Muscle layer of colon (tissue), 2 donors: Measurements from ENCODE around the gene ZNF366.

Source experiments
- H3K27ac ChIP-seq: one replicate; pipeline ENCODE4 v1.7.0; 2013; ENCODE audit warnings: low read depth, mild to moderate bottlenecking, low read length, moderate library complexity
- H3K27me3 ChIP-seq, 2 donors: one replicate each; pipeline ENCODE4 v1.7.0; 2013; ENCODE audit warnings: low read length in 2 of 2, mild to moderate bottlenecking in 2 of 2; ENCODE audit not compliant: insufficient read depth in 2 of 2, control insufficient read depth in 1 of 2
- H3K36me3 ChIP-seq: one replicate; pipeline ENCODE4 v1.7.0; 2013; ENCODE audit warnings: mild to moderate bottlenecking, low read length; ENCODE audit not compliant: insufficient read depth
- H3K4me1 ChIP-seq: one replicate; pipeline ENCODE4 v1.7.0; 2013; ENCODE audit warnings: mild to moderate bottlenecking, low read length; ENCODE audit not compliant: insufficient read depth
- H3K4me3 ChIP-seq, 2 donors: one replicate each; pipeline ENCODE4 v1.7.0; 2013; ENCODE audit warnings: low read length in 2 of 2, low read depth in 1 of 2, mild to moderate bottlenecking in 1 of 2, moderate library complexity in 1 of 2
- H3K9ac ChIP-seq: one replicate; pipeline ENCODE4 v1.7.0; 2013; ENCODE audit warnings: low read length
- H3K9me3 ChIP-seq: one replicate; pipeline ENCODE4 v1.7.0; 2013; ENCODE audit warnings: mild to moderate bottlenecking, low read length
- donor health status: abdominal sarcoma.
- donor health status: Adenocarcinoma of cecum.

The ZNF366 gene

DNA sequence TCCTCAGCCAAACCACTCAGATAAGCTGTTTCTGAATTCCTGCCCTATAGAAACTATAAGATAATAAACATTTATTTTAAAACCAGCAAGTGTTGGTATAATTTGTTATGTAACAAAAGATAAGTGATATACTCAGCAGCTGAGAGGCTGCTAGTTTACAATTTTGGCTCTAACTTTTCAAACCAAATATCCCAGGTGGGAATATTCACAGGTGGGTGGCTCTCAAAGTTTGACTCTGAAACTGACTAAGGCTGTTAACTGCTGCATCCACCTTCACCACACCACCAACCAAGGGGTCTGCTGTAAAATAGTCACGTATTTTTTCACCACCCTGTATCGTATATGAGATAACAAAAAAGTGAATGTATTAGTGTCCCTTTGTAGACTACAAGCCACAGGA lies 9.7 kb upstream of the ZNF366 start:
- no peak overlapping the region for H3K9ac ChIP-seq
- H3K27ac ChIP-seq, result no peak overlapping the region
- no peaks in the 10 kb centered on the region for H3K4me1 ChIP-seq
- H3K9me3 ChIP-seq, result no peaks in the 10 kb centered on the region
- H3K4me3 ChIP-seq, result no peak overlapping the region
- no peaks in the 10 kb centered on the region for H3K27me3 ChIP-seq
- H3K36me3 ChIP-seq, result no peaks in the 10 kb centered on the region

DNA sequence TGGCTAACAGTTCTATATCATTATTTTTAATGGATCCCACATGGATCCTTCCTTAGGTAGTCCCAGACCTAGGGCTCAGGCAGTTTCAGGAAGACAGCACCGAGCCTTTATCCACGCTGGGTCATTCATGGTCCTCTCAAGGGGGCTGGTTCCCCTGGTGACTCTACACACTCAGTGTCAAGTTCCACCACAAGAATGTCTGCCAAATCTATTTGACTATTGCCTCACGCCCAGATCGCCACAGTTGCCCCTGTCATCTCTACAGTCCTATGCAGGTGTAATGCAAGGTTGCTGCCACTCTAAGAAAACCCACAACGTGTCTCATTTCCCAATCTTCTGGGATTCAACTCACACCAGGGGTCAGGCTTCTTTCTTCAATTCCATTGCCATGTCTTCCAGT lies 8.0 kb upstream of the ZNF366 start:
- no peaks in the 10 kb centered on the region for H3K36me3 ChIP-seq
- H3K4me3 ChIP-seq, result no peak overlapping the region
- no peaks in the 10 kb centered on the region for H3K27me3 ChIP-seq
- no peak overlapping the region for H3K27ac ChIP-seq
- peaks cover 12% of the 10 kb centered on the region for H3K4me1 ChIP-seq
- H3K9me3 ChIP-seq, result no peaks in the 10 kb centered on the region
- H3K9ac ChIP-seq, result no peak overlapping the region

DNA sequence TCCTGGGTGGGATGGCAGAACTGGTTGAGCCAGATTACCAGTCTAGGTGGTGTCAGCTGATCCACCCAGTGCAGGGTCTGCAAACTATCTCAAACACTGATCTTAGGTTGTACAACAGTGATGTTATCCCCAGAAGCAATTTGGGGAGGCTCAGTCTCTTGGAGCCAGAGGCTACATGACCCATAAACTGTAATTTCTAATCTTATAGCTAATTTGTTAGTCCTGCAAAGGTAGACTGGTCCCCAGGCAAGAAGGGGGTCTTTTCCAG lies 5.3 kb upstream of the ZNF366 start:
- Histone ChIP-seq H3K9ac (no peak overlapping the region), H3K36me3 (no peaks in the 10 kb centered on the region), H3K27me3 (no peaks in the 10 kb centered on the region), H3K4me3 (no peak overlapping the region), H3K9me3 (no peaks in the 10 kb centered on the region), H3K27ac (no peak overlapping the region), H3K4me1 (peaks cover 34% of the 10 kb centered on the region)

DNA sequence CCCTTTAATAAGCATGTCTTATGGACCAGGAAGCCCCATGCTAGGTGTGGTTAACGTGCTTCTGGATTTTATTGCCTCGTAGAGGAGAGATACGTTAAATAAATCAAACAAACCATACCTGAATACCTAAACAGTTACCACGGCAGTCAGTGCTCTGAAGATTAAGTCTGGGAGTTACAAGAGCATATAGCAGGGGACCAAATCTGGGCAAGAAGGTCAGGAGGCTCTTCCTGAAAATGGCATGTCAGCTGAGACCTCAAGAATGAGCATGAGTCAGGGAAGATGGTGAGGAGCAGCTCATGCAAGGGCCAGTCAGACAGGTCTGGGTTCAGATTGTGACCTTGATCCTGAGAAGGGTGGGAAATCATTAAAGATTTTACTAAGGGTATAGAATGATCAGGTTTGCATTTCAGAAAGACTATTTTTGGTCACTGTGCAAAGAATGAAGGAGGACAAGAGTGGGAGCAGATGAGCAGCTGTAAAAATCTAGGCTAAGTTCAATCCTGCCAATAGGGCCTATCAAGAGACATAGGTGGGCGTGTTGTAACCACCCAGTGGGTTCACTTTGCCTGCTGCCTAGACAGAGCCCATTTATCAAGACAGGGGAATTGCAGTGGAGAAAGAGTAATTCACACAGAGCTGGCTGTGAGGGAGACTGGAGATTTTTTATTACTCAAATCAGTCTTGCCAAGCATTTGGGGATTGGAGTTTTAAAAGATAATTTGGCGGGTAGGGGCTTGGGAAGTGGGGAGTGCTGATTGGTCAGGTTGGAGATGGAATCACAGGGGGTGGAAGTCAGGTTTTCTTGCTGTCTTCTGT lies 4.8 kb upstream of the ZNF366 start:
- H3K27ac ChIP-seq, result no peak overlapping the region
- H3K9me3 ChIP-seq, result no peaks in the 10 kb centered on the region
- peaks cover 39% of the 10 kb centered on the region for H3K4me1 ChIP-seq
- no peak overlapping the region for H3K4me3 ChIP-seq
- no peaks in the 10 kb centered on the region for H3K27me3 ChIP-seq
- H3K9ac ChIP-seq, result no peak overlapping the region
- H3K36me3 ChIP-seq, result no peaks in the 10 kb centered on the region

DNA sequence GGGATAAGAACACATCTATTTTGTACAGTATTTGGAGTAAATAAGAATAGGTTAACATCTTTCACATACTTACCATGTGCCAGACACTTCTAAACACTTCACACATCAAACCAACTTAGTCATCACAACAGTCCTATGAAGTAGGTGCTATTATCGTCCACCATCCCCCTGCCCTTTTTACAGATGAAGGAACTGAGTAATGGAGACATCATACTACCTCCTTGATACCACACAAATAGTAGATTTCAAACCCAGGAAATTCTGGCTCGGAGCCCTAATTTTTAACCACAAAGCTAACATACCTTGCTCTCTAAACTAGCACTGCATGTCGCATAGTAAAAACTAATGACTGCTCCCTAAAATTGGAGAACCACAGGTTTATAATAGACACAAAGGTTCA lies 4.2 kb upstream of the ZNF366 start:
- Histone ChIP-seq H3K27ac (no peak overlapping the region), H3K4me1 (peaks cover 44% of the 10 kb centered on the region)

GRCh38 chr5:72510610-72511181 lies 3.5 kb upstream of the ZNF366 start:
- Histone ChIP-seq H3K4me3 (no peak overlapping the region), H3K27ac (no peak overlapping the region), H3K9ac (no peak overlapping the region), H3K9me3 (no peaks in the 10 kb centered on the region), H3K27me3 (no peaks in the 10 kb centered on the region), H3K4me1 (peaks cover 44% of the 10 kb centered on the region), H3K36me3 (no peaks in the 10 kb centered on the region)

More for the DNA sequence above, 4.2 kb upstream of the ZNF366 start:
- H3K36me3 ChIP-seq, result no peaks in the 10 kb centered on the region
- no peaks in the 10 kb centered on the region for H3K9me3 ChIP-seq
- H3K4me3 ChIP-seq, result no peak overlapping the region
- no peaks in the 10 kb centered on the region for H3K27me3 ChIP-seq
- no peak overlapping the region for H3K9ac ChIP-seq

GRCh38 chr5:72509401-72509800 lies 2.2 kb upstream of the ZNF366 start:
- Histone ChIP-seq H3K27me3 (no peaks in the 10 kb centered on the region), H3K9ac (no peak overlapping the region), H3K9me3 (no peaks in the 10 kb centered on the region), H3K27ac (peak overlapping the region; percentile 37), H3K4me1 (peaks cover 44% of the 10 kb centered on the region), H3K4me3 (no peak overlapping the region), H3K36me3 (no peaks in the 10 kb centered on the region)

GRCh38 chr5:72508241-72509170 lies 1.3 kb upstream of the ZNF366 start:
- no peaks in the 10 kb centered on the region for H3K36me3 ChIP-seq
- no peaks in the 10 kb centered on the region for H3K9me3 ChIP-seq
- no peak overlapping the region for H3K9ac ChIP-seq
- H3K27ac ChIP-seq, result peak overlapping the region; percentile 4
- H3K27me3 ChIP-seq, result no peaks in the 10 kb centered on the region
- H3K4me3 ChIP-seq, result no peak overlapping the region
- peaks cover 44% of the 10 kb centered on the region for H3K4me1 ChIP-seq

DNA sequence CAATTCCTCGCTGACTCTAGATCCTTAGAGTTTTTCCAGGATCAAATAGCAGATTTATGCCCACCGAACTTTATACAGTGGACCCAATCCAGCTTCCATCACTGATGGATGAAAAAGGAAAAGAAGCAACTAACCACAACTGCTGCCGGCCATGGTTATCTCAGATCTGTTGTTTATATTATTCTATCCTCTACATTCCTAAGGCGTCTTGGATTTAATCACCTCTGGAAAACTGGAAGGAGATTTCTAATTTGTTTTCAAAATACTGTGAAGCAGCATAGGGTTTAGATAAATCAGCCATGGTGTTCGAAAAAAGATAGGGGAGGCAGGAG lies 663 bp upstream of the ZNF366 start:
- Histone ChIP-seq H3K36me3 (no peaks in the 10 kb centered on the region), H3K4me1 (peaks cover 44% of the 10 kb centered on the region), H3K4me3 (no peak overlapping the region), H3K9ac (no peak overlapping the region), H3K9me3 (no peaks in the 10 kb centered on the region), H3K27ac (peak overlapping the region; percentile 4), H3K27me3 (no peaks in the 10 kb centered on the region)

- no peaks in the 10 kb centered on the region for H3K36me3 ChIP-seq
- peaks cover 41% of the 10 kb centered on the region for H3K4me1 ChIP-seq
- no peak overlapping the region for H3K9ac ChIP-seq
- H3K27me3 ChIP-seq, result no peaks in the 10 kb centered on the region
- H3K27ac ChIP-seq, result no peak overlapping the region
- H3K9me3 ChIP-seq, result no peaks in the 10 kb centered on the region
- no peak overlapping the region for H3K4me3 ChIP-seq
Observed at GRCh38 chr5:72506158-72506549, 1.1 kb downstream of the ZNF366 start.

- no peaks in the 10 kb centered on the region for H3K27me3 ChIP-seq
- no peak overlapping the region for H3K27ac ChIP-seq
- no peaks in the 10 kb centered on the region for H3K9me3 ChIP-seq
- H3K4me3 ChIP-seq, result no peak overlapping the region
- H3K36me3 ChIP-seq, result no peaks in the 10 kb centered on the region
- peaks cover 36% of the 10 kb centered on the region for H3K4me1 ChIP-seq
- H3K9ac ChIP-seq, result no peak overlapping the region
Observed at GRCh38 chr5:72505539-72506157, 1.6 kb downstream of the ZNF366 start.
